PC-3 (cell line): ENCODE data around the gene CYBRD1. TPM values are rescaled to one million over a fixed set of nuclear protein-coding genes. Genes with fewer than 3 reads are reported as not detected.

Experiments used
- ATAC-seq: fragments of 200-7000 bp; cut with Tn5 transposase; 2 replicates; pipeline ENCODE4 v1.9.1; 2020; ENCODE audit warnings: mild to moderate bottlenecking, moderate library complexity
- Bru-seq: library from RNA; stranded (reverse); fragments of 400-500 nt; gene quantifications from one replicate; lab custom pipeline; 2021; lab: Mats Ljungman, UMichigan
- BruChase-seq, 2 experiments: library from RNA; stranded (reverse); fragments of 400-500 nt; gene quantifications; one replicate each; lab custom pipeline; 2021; lab: Mats Ljungman, UMichigan
- BruUV-seq: library from RNA; stranded (reverse); fragments of 400-500 nt; replicated peaks from 2 replicates; lab custom pipeline; 2021; lab: Mats Ljungman, UMichigan
- CTCF ChIA-PET: fragments of 300-600 bp; sonication (Branson Sonifier 250); formaldehyde crosslinking; loops from one replicate; lab custom pipeline; 2022; ENCODE audit warnings: antibody characterized with exemption; lab: Charles Lee
- POLR2A ChIA-PET: fragments of 300-600 bp; sonication (Branson Sonifier 250); formaldehyde crosslinking; loops from one replicate; lab custom pipeline; 2022; ENCODE audit warnings: antibody characterized with exemption; ENCODE audit not compliant: unreplicated experiment; lab: Charles Lee
- DNase-seq: peaks from one replicate; pipeline ENCODE4 v3.0.0-alpha.2; 2015
- H2AFZ ChIP-seq: fragments of 300-600 bp; sonication (generic); 2 replicates; pipeline ENCODE4 v1.6.0; 2016; ENCODE audit warnings: antibody characterized with exemption, low read length
- H3F3A ChIP-seq: fragments of 300-600 bp; sonication (generic); one replicate; pipeline ENCODE4 v1.6.0; 2017; ENCODE audit warnings: antibody characterized with exemption, low read length, control low read depth, mild to moderate bottlenecking; ENCODE audit not compliant: unreplicated experiment
- H3K27ac ChIP-seq: fragments of 300-600 bp; sonication (generic); 2 replicates; pipeline ENCODE4 v1.5.1; 2016; ENCODE audit warnings: mild to moderate bottlenecking, low read length
- H3K27me3 ChIP-seq: fragments of 300-600 bp; sonication (generic); 2 replicates; pipeline ENCODE4 v1.6.1; 2016; ENCODE audit warnings: low read length, mixed read lengths
- H3K36me3 ChIP-seq: fragments of 300-600 bp; sonication (generic); 2 replicates; pipeline ENCODE4 v1.6.1; 2016; ENCODE audit warnings: low read depth, mixed run types, low read length, mixed read lengths
- H3K4me1 ChIP-seq: fragments of 300-600 bp; sonication (generic); 2 replicates; pipeline ENCODE4 v1.5.1; 2016; ENCODE audit warnings: low read length; ENCODE audit not compliant: insufficient read depth
- H3K4me2 ChIP-seq: fragments of 300-600 bp; sonication (generic); 2 replicates; pipeline ENCODE4 v1.6.0; 2016; ENCODE audit warnings: low read length
- H3K4me3 ChIP-seq: fragments of 300-600 bp; sonication (generic); 2 replicates; pipeline ENCODE4 v1.5.1; 2016; ENCODE audit warnings: mild to moderate bottlenecking, low read length, mixed read lengths
- H3K79me2 ChIP-seq: fragments of 300-600 bp; sonication (generic); 2 replicates; pipeline ENCODE4 v1.6.1; 2017; ENCODE audit warnings: low read length, mixed read lengths
- H3K9ac ChIP-seq: fragments of 300-600 bp; sonication (generic); 2 replicates; pipeline ENCODE4 v1.6.0; 2016; ENCODE audit warnings: mild to moderate bottlenecking, low read length
- H3K9me2 ChIP-seq: fragments of 300-600 bp; sonication (generic); replicated peaks from 2 replicates; pipeline ENCODE4 v1.6.1; 2016; ENCODE audit warnings: mixed run types, low read length, mixed read lengths
- H3K9me3 ChIP-seq: fragments of 300-600 bp; sonication (generic); 2 replicates; pipeline ENCODE4 v1.6.1; 2016; ENCODE audit warnings: low read length, mixed read lengths
- H4K20me1 ChIP-seq: fragments of 300-600 bp; sonication (generic); 2 replicates; pipeline ENCODE4 v1.6.1; 2016; ENCODE audit warnings: low read length, mixed read lengths
- CTCF ChIP-seq: fragments of 300-600 bp; sonication (generic); conservative IDR thresholded peaks from 2 replicates; pipeline ENCODE4 v1.5.1; 2017; ENCODE audit warnings: antibody characterized with exemption, low read depth, mild to moderate bottlenecking, low read length
- EZH2 ChIP-seq: fragments of 300-600 bp; sonication (generic); IDR thresholded peaks from one replicate; pipeline ENCODE4 v1.6.1; 2017; ENCODE audit warnings: antibody characterized with exemption, mild to moderate bottlenecking, low read length; ENCODE audit not compliant: unreplicated experiment
- EZH2phosphoT487 ChIP-seq: fragments of 300-600 bp; sonication (generic); IDR thresholded peaks from 2 replicates; pipeline ENCODE4 v1.6.1; 2018; ENCODE audit warnings: mild to moderate bottlenecking, antibody characterized with exemption, low read length, borderline replicate concordance
- intact Hi-C: fragments of 100-400 bp; cut with micrococcal nuclease; formaldehyde crosslinking; loops from 2 replicates; pipeline ENCODE4 v1.9.0; 2023
- long read RNA-seq: library from polyadenylated mRNA; unstranded; transcript quantifications from one replicate; pipeline ENCODE4 v2.0.0, GENCODE V29; 2021; ENCODE audit not compliant: unreplicated experiment
- total RNA-seq: library from RNA; depleted of rRNA; stranded (reverse); fragments of >200 nt; gene quantifications from 2 replicates; pipeline ENCODE4 v1.2.3, GENCODE V29; 2014; rRNA removed

The CYBRD1 gene
- total RNA-seq, result 0.87 and 1.7 TPM in 2 replicates
- Bru-seq, nascent RNA, result percentile 44 among the genes with signal in this experiment
- percentile 52 among the genes with signal in this experiment for BruChase-seq, experiment 1, labeled RNA remaining after a 6-hour chase
- percentile 49 among the genes with signal in this experiment for BruChase-seq, experiment 2, labeled RNA remaining after a 2-hour chase
- long read RNA-seq, full-length matches to known transcripts, result 9 of 9 reads
- long read RNA-seq, partial matches to known transcripts, result 0 of 9 reads
- long read RNA-seq, other reads (novel, unspliced or antisense), result 0 of 9 reads

GRCh38 chr2:171522052-171522787 lies at the start of gene CYBRD1:
CYBRD1 (plus strand) TSS chr2:171522474; CDS start chr2:171522546, 72 bp downstream.
- Histone ChIP-seq H3K79me2 (no peaks in the 10 kb centered on the region), H3K4me3 (peak within 1 kb of the TSS; percentile 77), H3K4me2 (peak within 1 kb of the TSS; percentile 98), H4K20me1 (no peaks in the 10 kb centered on the region), H3K9me3 (no peaks in the 10 kb centered on the region), H3K27ac (no peak within 1 kb of the TSS), H3K36me3 (no peaks in the 10 kb centered on the region), H3K4me1 (peaks cover 8% of the 10 kb centered on the region; the same call in 1 of the 2 replicates), H3K9ac (peak within 1 kb of the TSS; percentile 33; the same call in 1 of the 2 replicates), H3K9me2 (no peaks in the 10 kb centered on the region), H3F3A (no peaks in the 10 kb centered on the region), H2AFZ (peak within 1 kb of the TSS; percentile 87), H3K27me3 (peaks cover 10% of the 10 kb centered on the region)
- POLR2A ChIA-PET, result no interaction called here
- BruUV-seq, result no TSS peak
- CTCF ChIA-PET, result no interaction called here
- no peak for TF ChIP-seq EZH2phosphoT487
- DNase-seq (no peak), ATAC-seq (peak; percentile 27)
- intact Hi-C loops, result no loop called here

GRCh38 chr2:171475979-171476378 lies 46.3 kb upstream of the CYBRD1 start:
- POLR2A ChIA-PET, result no interaction called here
- ATAC-seq, result no peak

GRCh38 chr2:171478345-171478744 lies 43.9 kb upstream of the CYBRD1 start:
- Histone ChIP-seq H3K9ac (no peak overlapping the region), H4K20me1 (no peaks in the 10 kb centered on the region), H3K79me2 (no peaks in the 10 kb centered on the region), H2AFZ (no peak overlapping the region), H3K9me2 (no peaks in the 10 kb centered on the region), H3K4me2 (no peak overlapping the region), H3K4me1 (peaks cover 15% of the 10 kb centered on the region; the same call in 1 of the 2 replicates), H3F3A (no peaks in the 10 kb centered on the region), H3K27me3 (no peaks in the 10 kb centered on the region), H3K9me3 (no peaks in the 10 kb centered on the region), H3K4me3 (no peak overlapping the region), H3K27ac (no peak overlapping the region), H3K36me3 (peaks cover 9% of the 10 kb centered on the region)
- DNase-seq (peak; percentile 21), ATAC-seq (no peak)
- intact Hi-C loops, result no loop called here
- ChIA-PET CTCF (no interaction called here), POLR2A (no interaction called here)
- TF ChIP-seq EZH2phosphoT487, result no peak
- TF ChIP-seq EZH2, result no peak
- TF ChIP-seq CTCF, result no peak
- BruUV-seq, result no TSS peak

More at GRCh38 chr2:171475979-171476378, 46.3 kb upstream of the CYBRD1 start:
- H3K9ac ChIP-seq, result no peak overlapping the region
- intact Hi-C loops, result no loop called here
- H3K4me3 ChIP-seq, result no peak overlapping the region
- H3K4me2 ChIP-seq, result no peak overlapping the region
- TF ChIP-seq EZH2phosphoT487 (no peak), EZH2 (no peak), CTCF (no peak)
- no peaks in the 10 kb centered on the region for H3K9me2 ChIP-seq
- no TSS peak for BruUV-seq
- H3K27ac ChIP-seq, result no peak overlapping the region
- H3K79me2 ChIP-seq, result no peaks in the 10 kb centered on the region
- H3K9me3 ChIP-seq, result no peaks in the 10 kb centered on the region
- no peak overlapping the region for H2AFZ ChIP-seq
- no peaks in the 10 kb centered on the region for H4K20me1 ChIP-seq
- H3K36me3 ChIP-seq, result peaks cover 6% of the 10 kb centered on the region
- no peaks in the 10 kb centered on the region for H3K27me3 ChIP-seq
- H3K4me1 ChIP-seq, result peaks cover 15% of the 10 kb centered on the region; the same call in 1 of the 2 replicates
- H3F3A ChIP-seq, result no peaks in the 10 kb centered on the region
- no peak for DNase-seq
- CTCF ChIA-PET, result no interaction called here
